SU-DHL-6 (cell line): ENCODE data around the gene PLD5.

Source experiments
- EZH2phosphoT487 ChIP-seq: fragments of 200-600 bp; sonication (generic), shearing (Covaris generic); conservative IDR thresholded peaks from 2 replicates; pipeline ENCODE4 v1.6.1; 2018; ENCODE audit warnings: mild to moderate bottlenecking, antibody characterized with exemption, low read length, moderate library complexity, mixed read lengths
- TF ChIP-seq, protein P1 (sequence below): fragments of 200-600 bp; sonication (generic); IDR thresholded peaks from one replicate; pipeline ENCODE4 v1.5.1; 2017; ENCODE audit warnings: antibody characterized with exemption, mild to moderate bottlenecking, low read length, moderate library complexity; ENCODE audit not compliant: insufficient read depth, poor library complexity, severe bottlenecking

DNA sequence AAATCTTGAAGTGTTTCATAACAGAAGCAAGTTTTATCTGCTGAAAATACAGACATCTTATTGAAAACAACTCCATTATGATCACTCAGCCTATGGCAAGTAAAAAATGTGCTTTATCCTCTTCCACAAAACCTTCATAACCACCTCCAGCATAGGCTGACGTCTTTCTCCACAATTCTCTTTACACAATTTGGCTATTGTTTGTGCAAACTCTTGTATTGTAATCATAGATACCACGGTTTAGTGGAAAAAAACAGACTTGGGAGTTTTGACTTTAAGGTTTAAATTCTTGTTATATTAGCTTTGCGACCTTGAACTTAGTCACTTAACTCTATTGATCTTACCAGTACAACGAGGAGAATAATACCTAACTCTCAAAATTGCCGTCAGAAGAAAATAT, 126.1 kb downstream of the PLD5 start:
- TF ChIP-seq, protein P1, sequence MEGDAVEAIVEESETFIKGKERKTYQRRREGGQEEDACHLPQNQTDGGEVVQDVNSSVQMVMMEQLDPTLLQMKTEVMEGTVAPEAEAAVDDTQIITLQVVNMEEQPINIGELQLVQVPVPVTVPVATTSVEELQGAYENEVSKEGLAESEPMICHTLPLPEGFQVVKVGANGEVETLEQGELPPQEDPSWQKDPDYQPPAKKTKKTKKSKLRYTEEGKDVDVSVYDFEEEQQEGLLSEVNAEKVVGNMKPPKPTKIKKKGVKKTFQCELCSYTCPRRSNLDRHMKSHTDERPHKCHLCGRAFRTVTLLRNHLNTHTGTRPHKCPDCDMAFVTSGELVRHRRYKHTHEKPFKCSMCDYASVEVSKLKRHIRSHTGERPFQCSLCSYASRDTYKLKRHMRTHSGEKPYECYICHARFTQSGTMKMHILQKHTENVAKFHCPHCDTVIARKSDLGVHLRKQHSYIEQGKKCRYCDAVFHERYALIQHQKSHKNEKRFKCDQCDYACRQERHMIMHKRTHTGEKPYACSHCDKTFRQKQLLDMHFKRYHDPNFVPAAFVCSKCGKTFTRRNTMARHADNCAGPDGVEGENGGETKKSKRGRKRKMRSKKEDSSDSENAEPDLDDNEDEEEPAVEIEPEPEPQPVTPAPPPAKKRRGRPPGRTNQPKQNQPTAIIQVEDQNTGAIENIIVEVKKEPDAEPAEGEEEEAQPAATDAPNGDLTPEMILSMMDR = no peak
- no peak for TF ChIP-seq EZH2phosphoT487
